ENCODE data around the gene OAS3. TPM values are rescaled to one million over a fixed set of nuclear protein-coding genes. Genes with fewer than 3 reads are reported as not detected.

Gene OAS3
- total RNA-seq, 1 experiment from 2014 or later = 18.5 TPM

DNA sequence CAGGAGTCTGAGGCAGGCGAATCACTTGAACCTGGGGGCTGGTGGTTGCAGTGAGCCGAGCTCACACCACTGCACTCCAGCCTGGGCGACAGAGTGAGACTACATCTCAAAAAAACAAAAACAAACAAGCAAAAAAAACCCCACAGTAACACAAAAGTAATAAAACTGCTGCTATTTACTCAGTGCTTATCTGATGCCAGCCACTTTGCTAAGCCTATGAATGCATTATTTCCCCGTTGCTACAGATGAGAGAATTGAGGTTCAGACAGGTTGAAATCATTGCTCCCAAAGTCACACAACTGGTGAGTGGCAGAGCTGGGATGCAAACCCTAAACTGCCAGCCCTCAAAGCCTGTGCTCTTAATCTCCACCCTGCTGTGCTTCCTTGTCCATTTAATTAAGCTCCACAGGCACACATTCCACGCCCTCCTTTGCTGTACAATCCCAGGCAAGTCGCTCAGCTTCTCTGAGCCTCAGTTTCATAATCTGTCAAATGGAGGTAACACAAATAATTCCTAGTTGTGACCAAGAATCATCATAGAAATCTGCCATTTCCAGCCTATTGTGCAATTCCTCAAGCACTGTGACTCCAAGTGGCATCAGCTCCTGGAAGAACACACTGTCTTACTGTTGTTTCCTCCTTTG, 5.7 kb upstream of the OAS3 start:
- Histone ChIP-seq H3K27me3 (replicated peaks) (no peaks in the 10 kb centered on the region), H3K4me3 (no peak overlapping the region)

DNA sequence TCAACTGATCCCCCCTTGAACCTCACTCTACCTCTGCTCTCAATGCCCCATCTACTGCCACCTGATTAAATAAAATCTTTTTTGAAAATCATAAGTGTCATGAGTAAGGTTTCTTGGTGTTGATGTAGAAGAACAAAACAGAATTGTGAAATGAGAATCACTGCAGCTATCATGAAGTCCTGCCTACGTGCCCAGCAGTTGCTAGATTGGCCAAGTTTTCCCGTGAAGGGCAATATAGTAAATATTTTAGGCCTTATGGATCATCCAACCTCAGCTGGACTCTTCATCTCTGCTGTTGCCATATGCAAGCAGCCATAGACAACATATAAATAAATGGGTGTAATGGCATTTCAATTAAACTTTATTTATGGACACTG, 5.2 kb upstream of the OAS3 start:
- H3K4me3 ChIP-seq = no peak overlapping the region
- no peaks in the 10 kb centered on the region for H3K27me3 ChIP-seq (replicated peaks)
- 0 out of 2 replicates have a peak, but pooled peaks cover 3% of the 10 kb centered on the region for H3K4me1 ChIP-seq (replicated peaks)
- no peaks in the 10 kb centered on the region for H3K9me3 ChIP-seq (replicated peaks)
- H3K36me3 ChIP-seq = no peaks in the 10 kb centered on the region
- no peak overlapping the region for H3K27ac ChIP-seq
- DNase-seq (ENCODE audit: low read depth in 1 of 2, low spot score in 2 of 2) = no peak

More for the DNA sequence above, 5.7 kb upstream of the OAS3 start:
- no peaks in the 10 kb centered on the region for H3K36me3 ChIP-seq
- no peaks in the 10 kb centered on the region for H3K4me1 ChIP-seq (replicated peaks)
- no peak for DNase-seq (ENCODE audit: low read depth in 1 of 2, low spot score in 2 of 2)
- H3K9me3 ChIP-seq (replicated peaks) = no peaks in the 10 kb centered on the region
- no peak overlapping the region for H3K27ac ChIP-seq

DNA sequence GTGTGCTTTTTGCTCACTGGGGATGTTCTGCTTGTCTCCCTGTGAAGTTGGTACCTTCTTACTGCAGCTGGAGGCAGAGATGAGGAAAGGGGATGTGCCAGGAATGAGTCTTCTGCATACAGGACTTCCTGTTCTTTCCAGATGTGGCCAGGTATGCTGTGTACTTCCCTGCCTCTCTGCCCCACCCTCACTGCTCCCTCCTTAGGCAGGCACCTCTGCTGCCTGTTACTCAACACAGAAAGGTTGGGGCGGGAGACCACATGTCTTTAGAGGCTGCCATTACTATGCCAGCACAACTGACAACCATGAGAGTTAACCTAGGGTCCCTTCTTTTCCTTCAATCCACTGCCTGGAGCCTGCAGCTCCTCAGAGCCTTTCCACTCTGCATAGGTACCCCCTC, 2.0 kb upstream of the OAS3 start:
- H3K27me3 ChIP-seq (replicated peaks) = no peaks in the 10 kb centered on the region
- H3K9me3 ChIP-seq (replicated peaks) = no peaks in the 10 kb centered on the region
- no peaks in the 10 kb centered on the region for H3K36me3 ChIP-seq
- DNase-seq (ENCODE audit: low read depth in 1 of 2, low spot score in 2 of 2) = no peak
- H3K27ac ChIP-seq = no peak overlapping the region
- no peak overlapping the region for H3K4me3 ChIP-seq
- H3K4me1 ChIP-seq (replicated peaks) = peaks cover 7% of the 10 kb centered on the region; the same call in 1 of the 2 replicates

DNA sequence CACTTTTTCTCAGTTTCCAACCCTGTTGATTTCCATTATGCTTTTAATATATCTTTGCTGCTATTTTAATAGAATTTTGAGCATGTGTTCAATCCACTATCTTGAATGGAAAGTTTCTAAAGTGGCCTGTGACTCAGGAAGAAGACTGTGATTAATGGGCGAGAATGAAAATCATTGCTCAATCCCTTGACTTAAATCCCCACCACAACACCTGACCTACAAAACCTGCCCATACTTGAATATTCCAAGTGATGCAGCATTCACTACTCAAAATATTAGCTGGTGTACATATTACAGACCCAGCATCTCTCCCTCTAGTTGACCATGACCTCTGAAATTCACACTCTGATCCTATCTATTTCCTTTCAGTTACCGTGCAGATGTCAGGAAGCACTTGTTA, 1.3 kb upstream of the OAS3 start:
- no peak for DNase-seq (ENCODE audit: low read depth in 1 of 2, low spot score in 2 of 2)
- Histone ChIP-seq H3K27me3 (replicated peaks) (no peaks in the 10 kb centered on the region), H3K36me3 (no peaks in the 10 kb centered on the region)

DNA sequence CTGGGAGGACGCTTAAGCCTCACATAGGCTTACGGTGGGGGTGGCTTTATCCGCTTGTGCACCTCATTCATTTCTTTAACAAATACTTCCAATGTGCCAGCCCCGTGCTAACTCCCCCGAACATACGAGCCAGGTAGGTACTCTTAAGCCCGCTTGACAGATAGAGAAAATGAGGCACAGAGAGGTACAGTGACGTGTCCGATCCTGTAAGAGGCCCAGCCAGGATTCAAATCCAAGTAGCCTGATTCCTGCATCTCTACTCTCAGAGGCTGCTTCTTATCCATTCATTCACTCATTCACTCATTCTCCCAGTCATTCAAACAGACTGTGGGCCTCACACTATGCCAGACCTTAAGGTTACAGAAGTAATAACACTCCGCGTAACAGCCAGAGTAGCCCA, 477 bp downstream of the OAS3 start:
- Histone ChIP-seq H3K27ac (peak overlapping the region; percentile 35), H3K9me3 (replicated peaks) (no peaks in the 10 kb centered on the region), H3K36me3 (peaks cover 4% of the 10 kb centered on the region; the same call in 1 of the 2 replicates), H3K27me3 (replicated peaks) (no peaks in the 10 kb centered on the region), H3K4me3 (peak overlapping the region; percentile 53), H3K4me1 (replicated peaks) (peaks cover 7% of the 10 kb centered on the region; the same call in 1 of the 2 replicates)
- no peak for DNase-seq (ENCODE audit: low read depth in 1 of 2, low spot score in 2 of 2)

More for the DNA sequence above, 1.3 kb upstream of the OAS3 start:
- Histone ChIP-seq H3K4me1 (replicated peaks) (peaks cover 7% of the 10 kb centered on the region; the same call in 1 of the 2 replicates), H3K9me3 (replicated peaks) (no peaks in the 10 kb centered on the region), H3K27ac (no peak overlapping the region), H3K4me3 (no peak overlapping the region)

DNA sequence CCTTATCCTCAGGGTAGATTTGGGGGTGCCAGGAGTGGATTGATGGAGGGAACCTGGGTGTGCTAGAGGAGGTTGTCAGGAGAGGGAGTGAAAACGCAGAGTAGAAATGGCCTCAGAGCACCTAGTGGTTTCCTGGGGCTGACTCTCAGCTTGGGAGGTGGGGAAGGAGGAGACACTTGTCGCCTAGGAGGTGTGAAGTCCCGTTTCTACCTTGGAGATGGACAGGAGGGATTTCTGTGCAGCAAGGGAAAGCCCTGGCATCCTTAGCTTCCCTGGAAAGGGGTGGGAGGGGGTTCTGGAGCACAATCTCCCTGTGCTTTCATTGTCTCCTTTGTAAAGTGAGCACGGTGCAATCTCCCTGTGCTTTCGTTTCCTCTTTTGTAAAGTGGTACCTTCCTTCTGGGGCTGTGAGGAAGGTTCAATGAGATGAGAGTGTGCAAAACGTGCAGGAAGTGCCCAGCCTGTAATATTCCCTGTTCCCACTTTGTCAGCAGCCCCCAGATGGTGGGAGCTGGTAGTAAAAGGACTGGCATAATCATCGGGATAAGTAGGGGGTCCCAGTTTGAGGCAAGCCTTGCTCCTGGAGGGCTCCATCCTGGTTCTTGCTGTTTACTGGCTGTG, 1.6 kb downstream of the OAS3 start:
- Histone ChIP-seq H3K4me3 (no peak overlapping the region), H3K36me3 (peaks cover 8% of the 10 kb centered on the region; the same call in 1 of the 2 replicates), H3K27ac (no peak overlapping the region), H3K9me3 (replicated peaks) (no peaks in the 10 kb centered on the region), H3K4me1 (replicated peaks) (peaks cover 7% of the 10 kb centered on the region; the same call in 1 of the 2 replicates), H3K27me3 (replicated peaks) (no peaks in the 10 kb centered on the region)
- DNase-seq (ENCODE audit: low read depth in 1 of 2, low spot score in 2 of 2) = no peak

DNA sequence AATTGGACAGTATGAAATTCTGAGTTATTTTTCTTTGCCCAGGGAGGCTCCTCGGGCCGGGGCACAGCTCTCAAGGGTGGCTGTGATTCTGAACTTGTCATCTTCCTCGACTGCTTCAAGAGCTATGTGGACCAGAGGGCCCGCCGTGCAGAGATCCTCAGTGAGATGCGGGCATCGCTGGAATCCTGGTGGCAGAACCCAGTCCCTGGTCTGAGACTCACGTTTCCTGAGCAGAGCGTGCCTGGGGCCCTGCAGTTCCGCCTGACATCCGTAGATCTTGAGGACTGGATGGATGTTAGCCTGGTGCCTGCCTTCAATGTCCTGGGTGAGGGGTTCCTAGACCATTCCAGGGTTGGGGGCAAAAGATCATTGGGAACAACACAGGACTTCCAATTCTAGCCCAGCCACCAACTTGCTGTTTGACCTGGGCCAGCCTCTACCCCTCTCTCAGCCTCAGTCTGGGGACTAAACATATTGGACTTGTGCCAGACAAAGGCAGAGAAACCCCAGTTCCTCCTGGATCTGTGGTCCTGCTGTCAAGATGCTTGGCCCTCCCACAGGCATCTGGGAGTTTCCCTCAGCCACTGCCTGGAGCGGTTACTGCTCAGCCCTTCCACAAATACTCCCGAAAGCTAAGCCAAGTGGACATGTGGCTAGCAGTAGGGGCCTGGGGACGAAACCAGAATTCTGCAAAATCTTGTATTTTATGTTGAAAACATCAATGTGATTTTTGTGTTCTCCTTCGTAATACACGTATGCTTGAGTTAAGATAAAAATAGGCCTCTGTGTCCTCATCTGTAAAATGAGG, 3.5 kb downstream of the OAS3 start:
- Histone ChIP-seq H3K4me3 (no peak overlapping the region), H3K27me3 (replicated peaks) (no peaks in the 10 kb centered on the region), H3K9me3 (replicated peaks) (no peaks in the 10 kb centered on the region), H3K27ac (no peak overlapping the region), H3K36me3 (peaks cover 8% of the 10 kb centered on the region; the same call in 1 of the 2 replicates), H3K4me1 (replicated peaks) (peaks cover 7% of the 10 kb centered on the region; the same call in 1 of the 2 replicates)
- DNase-seq (ENCODE audit: low read depth in 1 of 2, low spot score in 2 of 2) = no peak

DNA sequence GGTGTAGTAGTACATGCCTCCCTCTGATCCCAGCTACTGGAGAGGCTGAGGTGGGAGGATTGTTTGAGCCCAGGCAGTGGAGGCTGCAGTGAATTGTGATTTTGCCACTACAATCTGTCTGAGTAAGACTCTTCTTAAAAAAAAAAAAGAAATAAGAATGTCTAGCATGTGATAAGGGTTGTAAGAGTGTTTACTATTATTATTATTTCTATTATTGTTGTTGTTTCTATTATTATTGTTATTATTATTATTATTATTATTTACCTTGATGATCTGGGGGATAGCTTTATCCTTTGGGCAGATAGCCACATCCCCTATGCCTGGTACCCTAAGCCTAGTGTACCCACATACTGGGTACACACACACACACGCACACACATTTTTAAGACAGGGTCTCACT, 4.3 kb downstream of the OAS3 start:
- Histone ChIP-seq H3K9me3 (replicated peaks) (no peaks in the 10 kb centered on the region), H3K4me1 (replicated peaks) (peaks cover 7% of the 10 kb centered on the region; the same call in 1 of the 2 replicates), H3K36me3 (peaks cover 8% of the 10 kb centered on the region; the same call in 1 of the 2 replicates), H3K27me3 (replicated peaks) (no peaks in the 10 kb centered on the region), H3K27ac (no peak overlapping the region), H3K4me3 (no peak overlapping the region)
- no peak for DNase-seq (ENCODE audit: low read depth in 1 of 2, low spot score in 2 of 2)

DNA sequence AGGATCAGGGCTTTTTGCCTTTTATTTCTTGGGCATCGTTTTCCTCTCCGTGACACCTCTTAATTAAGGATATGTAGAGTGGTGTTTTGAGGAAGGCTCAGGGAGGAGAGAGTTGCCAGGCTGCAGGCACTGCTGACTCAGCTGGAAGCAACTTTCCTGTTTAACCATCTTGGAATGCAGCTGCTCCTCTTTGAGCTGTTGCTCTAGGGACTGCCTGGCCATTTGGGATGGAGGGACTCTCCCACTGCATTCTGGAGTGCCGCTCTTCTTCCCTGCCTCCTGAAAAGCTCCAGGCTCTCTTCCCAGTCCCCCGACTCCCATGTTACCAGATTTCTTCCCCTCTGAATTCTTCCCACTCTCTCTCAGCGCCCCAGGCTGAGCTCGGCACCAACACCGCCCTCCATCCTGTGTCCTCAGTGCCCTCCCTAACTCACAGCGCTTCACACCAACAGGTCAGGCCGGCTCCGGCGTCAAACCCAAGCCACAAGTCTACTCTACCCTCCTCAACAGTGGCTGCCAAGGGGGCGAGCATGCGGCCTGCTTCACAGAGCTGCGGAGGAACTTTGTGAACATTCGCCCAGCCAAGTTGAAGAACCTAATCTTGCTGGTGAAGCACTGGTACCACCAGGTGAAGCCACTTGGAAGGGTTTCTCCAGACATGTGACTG, 5.9 kb downstream of the OAS3 start:
- peaks cover 8% of the 10 kb centered on the region; the same call in 1 of the 2 replicates for H3K36me3 ChIP-seq
- no peak for DNase-seq (ENCODE audit: low read depth in 1 of 2, low spot score in 2 of 2)
- H3K27me3 ChIP-seq (replicated peaks) = no peaks in the 10 kb centered on the region
- no peaks in the 10 kb centered on the region for H3K9me3 ChIP-seq (replicated peaks)
- no peak overlapping the region for H3K4me3 ChIP-seq
- H3K27ac ChIP-seq = no peak overlapping the region
- peaks cover 4% of the 10 kb centered on the region; the same call in 1 of the 2 replicates for H3K4me1 ChIP-seq (replicated peaks)

DNA sequence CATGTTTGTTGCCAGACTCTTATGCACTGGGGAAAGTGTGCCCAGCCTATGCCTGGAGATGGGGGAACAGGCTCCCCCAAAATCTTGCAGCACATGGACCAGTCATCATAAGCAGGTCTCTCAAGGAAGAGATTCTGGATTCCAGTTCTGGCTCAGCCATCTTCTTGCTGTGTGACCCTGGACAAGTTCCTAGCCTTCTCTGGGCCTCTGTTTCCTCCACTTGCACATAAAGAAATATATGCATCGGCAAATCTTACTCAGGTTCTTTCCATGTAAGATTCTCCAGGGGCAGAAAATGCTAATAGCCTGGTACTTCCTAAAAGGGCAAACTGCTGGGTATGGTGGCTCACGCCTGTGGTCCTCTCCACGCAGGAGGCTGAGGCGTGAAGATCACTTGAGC, 7.2 kb downstream of the OAS3 start:
- Histone ChIP-seq H3K4me1 (replicated peaks) (no peaks in the 10 kb centered on the region), H3K4me3 (no peak overlapping the region), H3K9me3 (replicated peaks) (no peaks in the 10 kb centered on the region), H3K36me3 (peaks cover 8% of the 10 kb centered on the region; the same call in 1 of the 2 replicates), H3K27ac (no peak overlapping the region), H3K27me3 (replicated peaks) (no peaks in the 10 kb centered on the region)
- DNase-seq (ENCODE audit: low read depth in 1 of 2, low spot score in 2 of 2) = no peak

DNA sequence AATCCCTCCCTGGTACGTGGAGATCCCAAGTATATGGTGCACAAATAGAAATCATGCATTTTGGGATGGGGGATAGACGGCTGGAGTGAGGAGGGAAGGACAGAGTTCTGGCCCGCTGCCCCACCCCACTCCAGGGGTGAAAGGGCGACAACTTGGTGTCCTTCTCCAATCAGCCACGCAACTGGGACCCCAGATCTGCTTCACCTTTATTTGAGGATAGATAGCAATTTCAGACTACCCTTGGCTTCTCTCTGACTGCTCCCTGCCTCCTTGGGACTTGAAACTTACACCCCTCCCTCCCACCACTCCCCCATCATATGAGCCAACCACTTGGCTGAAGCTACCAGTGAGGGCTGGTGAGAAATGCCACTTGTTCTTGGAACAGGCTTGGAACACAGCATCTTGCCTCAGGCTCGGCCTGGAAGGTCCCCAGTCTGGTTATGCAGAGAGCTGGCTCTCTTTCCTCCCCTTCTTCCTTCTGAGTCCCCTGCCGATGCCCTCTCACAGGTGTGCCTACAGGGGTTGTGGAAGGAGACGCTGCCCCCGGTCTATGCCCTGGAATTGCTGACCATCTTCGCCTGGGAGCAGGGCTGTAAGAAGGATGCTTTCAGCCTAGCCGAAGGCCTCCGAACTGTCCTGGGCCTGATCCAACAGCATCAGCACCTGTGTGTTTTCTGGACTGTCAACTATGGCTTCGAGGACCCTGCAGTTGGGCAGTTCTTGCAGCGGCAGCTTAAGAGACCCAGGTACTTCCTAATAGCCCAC, 8.1 kb downstream of the OAS3 start:
- no peaks in the 10 kb centered on the region for H3K9me3 ChIP-seq (replicated peaks)
- H3K4me3 ChIP-seq = no peak overlapping the region
- no peak overlapping the region for H3K27ac ChIP-seq
- DNase-seq (ENCODE audit: low read depth in 1 of 2, low spot score in 2 of 2) = no peak
- H3K4me1 ChIP-seq (replicated peaks) = no peaks in the 10 kb centered on the region
- no peaks in the 10 kb centered on the region for H3K27me3 ChIP-seq (replicated peaks)
- peaks cover 8% of the 10 kb centered on the region; the same call in 1 of the 2 replicates for H3K36me3 ChIP-seq

DNA sequence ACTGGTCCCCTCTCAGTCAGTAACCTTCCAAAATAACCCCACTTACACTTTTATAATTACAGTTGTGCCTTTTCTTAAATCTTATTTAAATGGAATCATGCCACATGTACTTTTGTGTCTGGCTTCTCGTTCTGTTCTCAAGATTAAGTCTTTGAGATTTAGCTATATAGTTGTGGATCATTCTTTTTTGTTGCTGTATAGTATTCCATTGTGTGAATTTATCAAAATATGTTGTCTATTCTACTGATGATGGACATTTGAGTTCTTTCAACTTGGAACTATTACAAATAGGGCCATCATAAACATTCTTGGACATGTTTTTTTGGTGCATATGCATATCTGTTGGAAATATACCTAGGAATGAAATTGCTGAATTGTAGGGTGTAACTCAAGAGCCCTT, 9.0 kb downstream of the OAS3 start:
- H3K4me3 ChIP-seq = no peak overlapping the region
- no peak for DNase-seq (ENCODE audit: low read depth in 1 of 2, low spot score in 2 of 2)
- H3K27me3 ChIP-seq (replicated peaks) = no peaks in the 10 kb centered on the region
- no peaks in the 10 kb centered on the region for H3K4me1 ChIP-seq (replicated peaks)
- H3K9me3 ChIP-seq (replicated peaks) = no peaks in the 10 kb centered on the region
- H3K36me3 ChIP-seq = peaks cover 8% of the 10 kb centered on the region; the same call in 1 of the 2 replicates
- H3K27ac ChIP-seq = no peak overlapping the region

DNA sequence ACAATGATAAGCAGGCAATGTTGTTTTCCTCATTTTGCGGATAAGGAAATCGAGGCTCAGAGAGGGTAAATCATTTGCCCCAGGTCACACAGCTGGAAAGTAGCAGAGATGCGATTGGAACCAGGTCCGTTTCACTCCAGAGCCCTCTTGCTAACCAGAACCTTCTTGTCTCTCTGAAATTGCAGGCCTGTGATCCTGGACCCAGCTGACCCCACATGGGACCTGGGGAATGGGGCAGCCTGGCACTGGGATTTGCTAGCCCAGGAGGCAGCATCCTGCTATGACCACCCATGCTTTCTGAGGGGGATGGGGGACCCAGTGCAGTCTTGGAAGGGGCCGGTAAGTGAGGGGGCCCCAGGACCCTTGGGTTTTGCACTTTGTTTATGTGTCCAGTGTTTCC, 9.5 kb downstream of the OAS3 start:
- no peaks in the 10 kb centered on the region for H3K27me3 ChIP-seq (replicated peaks)
- DNase-seq (ENCODE audit: low read depth in 1 of 2, low spot score in 2 of 2) = no peak
- H3K4me3 ChIP-seq = no peak overlapping the region
- no peaks in the 10 kb centered on the region for H3K4me1 ChIP-seq (replicated peaks)
- H3K36me3 ChIP-seq = peaks cover 10% of the 10 kb centered on the region; the same call in 1 of the 2 replicates
- H3K27ac ChIP-seq = no peak overlapping the region
- no peaks in the 10 kb centered on the region for H3K9me3 ChIP-seq (replicated peaks)
